Progenitor cell of endocrine pancreas (in vitro differentiated cells): ENCODE results near the gene POLR1A. TPM values are rescaled to one million over a fixed set of nuclear protein-coding genes. Genes with fewer than 3 reads are reported as not detected.

Experiments
- DNase-seq: peaks from one replicate; pipeline ENCODE4 v3.0.0; 2021; ENCODE audit warnings: low spot score; ENCODE audit not compliant: unreplicated experiment
- H3K27ac Mint-ChIP-seq: 2 replicates; pipeline ENCODE4 v1.8.0; 2021; ENCODE audit warnings: mild to moderate bottlenecking, moderate library complexity, mixed read lengths
- H3K27me3 Mint-ChIP-seq: 2 replicates; pipeline ENCODE4 v1.8.0; 2021; ENCODE audit warnings: mixed read lengths
- H3K36me3 Mint-ChIP-seq: 2 replicates; pipeline ENCODE4 v1.8.0; 2022; ENCODE audit warnings: mixed read lengths; ENCODE audit not compliant: insufficient read depth
- H3K4me1 Mint-ChIP-seq: 2 replicates; pipeline ENCODE4 v1.8.0; 2021; ENCODE audit warnings: low read depth, mixed read lengths
- H3K4me3 Mint-ChIP-seq: 2 replicates; pipeline ENCODE4 v1.8.0; 2021; ENCODE audit warnings: low read depth, mild to moderate bottlenecking, moderate library complexity, mixed read lengths
- H3K9me3 Mint-ChIP-seq: 2 replicates; pipeline ENCODE4 v1.8.0; 2021; ENCODE audit warnings: low read depth, mixed read lengths
- total RNA-seq: library from RNA; stranded (reverse); gene quantifications from 2 replicates; pipeline ENCODE4 v1.2.1, GENCODE V29; 2021
- TF ChIP-seq, protein P1 (sequence below): fragments of 200-600 bp; sonication (generic); IDR thresholded peaks from one replicate; pipeline ENCODE4 v1.5.0; 2021; ENCODE audit warnings: antibody characterized with exemption, mild to moderate bottlenecking; ENCODE audit not compliant: unreplicated experiment

Gene POLR1A
- total RNA-seq, 1 donor from 2014 or later, result 47.9 TPM

DNA sequence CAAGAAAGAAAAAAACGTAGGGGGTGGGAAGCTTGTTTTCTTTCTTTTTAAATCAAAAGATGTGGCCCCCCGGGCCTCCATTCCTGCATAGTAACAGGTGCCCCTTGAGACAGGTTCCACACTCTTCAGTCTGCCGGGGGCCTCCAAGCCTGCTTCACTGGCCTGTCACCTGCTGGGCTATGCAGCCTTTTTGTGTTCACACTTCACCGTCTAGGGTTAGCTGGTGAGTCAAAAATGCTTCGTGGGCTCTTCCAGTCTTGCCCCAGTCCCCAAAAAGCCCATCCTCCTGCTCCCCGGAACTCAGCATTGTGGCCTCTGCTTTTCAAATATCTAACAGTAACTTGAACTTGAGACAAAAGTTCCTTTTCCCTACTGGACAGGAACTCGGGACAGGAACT, 67.9 kb downstream of the POLR1A start:
- H3K27me3 Mint-ChIP-seq, result no peaks in the 10 kb centered on the region
- peaks cover 11% of the 10 kb centered on the region for H3K4me1 Mint-ChIP-seq
- DNase-seq, result no peak
- TF ChIP-seq, protein P1, sequence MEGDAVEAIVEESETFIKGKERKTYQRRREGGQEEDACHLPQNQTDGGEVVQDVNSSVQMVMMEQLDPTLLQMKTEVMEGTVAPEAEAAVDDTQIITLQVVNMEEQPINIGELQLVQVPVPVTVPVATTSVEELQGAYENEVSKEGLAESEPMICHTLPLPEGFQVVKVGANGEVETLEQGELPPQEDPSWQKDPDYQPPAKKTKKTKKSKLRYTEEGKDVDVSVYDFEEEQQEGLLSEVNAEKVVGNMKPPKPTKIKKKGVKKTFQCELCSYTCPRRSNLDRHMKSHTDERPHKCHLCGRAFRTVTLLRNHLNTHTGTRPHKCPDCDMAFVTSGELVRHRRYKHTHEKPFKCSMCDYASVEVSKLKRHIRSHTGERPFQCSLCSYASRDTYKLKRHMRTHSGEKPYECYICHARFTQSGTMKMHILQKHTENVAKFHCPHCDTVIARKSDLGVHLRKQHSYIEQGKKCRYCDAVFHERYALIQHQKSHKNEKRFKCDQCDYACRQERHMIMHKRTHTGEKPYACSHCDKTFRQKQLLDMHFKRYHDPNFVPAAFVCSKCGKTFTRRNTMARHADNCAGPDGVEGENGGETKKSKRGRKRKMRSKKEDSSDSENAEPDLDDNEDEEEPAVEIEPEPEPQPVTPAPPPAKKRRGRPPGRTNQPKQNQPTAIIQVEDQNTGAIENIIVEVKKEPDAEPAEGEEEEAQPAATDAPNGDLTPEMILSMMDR, result no peak
- H3K9me3 Mint-ChIP-seq, result no peaks in the 10 kb centered on the region
- H3K36me3 Mint-ChIP-seq, result peaks cover 7% of the 10 kb centered on the region
- H3K27ac Mint-ChIP-seq, result peak overlapping the region; percentile 34
- H3K4me3 Mint-ChIP-seq, result no peak overlapping the region

DNA sequence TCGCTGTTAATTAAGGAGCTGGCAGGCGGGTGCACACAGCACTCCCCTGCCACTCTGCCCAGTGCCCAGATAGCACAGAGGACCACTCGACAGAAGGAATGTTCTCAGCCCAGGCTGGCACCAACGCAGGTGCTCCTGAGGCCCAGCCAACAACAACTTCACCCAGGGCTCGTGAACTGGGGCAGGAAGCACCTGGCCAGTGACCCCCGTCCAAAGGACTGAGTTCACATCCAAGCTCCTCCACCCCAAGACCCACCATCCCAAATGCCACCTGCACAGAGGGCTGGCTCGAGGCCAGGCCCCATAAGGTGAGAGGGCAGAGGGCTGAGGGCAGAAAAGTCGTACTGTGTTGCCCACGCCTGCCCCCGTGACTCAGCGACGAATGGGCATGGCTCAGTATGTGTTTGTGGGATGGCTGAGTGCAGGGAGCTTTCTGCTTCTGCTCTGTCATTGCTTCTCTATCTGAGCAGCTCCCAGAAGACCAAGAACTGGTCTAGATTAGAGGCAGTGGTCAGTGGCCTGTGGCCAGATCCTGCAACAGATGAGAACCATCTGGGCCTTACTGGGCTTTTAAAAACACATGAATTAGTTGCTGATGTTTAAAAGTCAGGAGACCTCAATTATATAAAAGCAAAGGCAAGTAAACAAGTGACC, 68.4 kb downstream of the POLR1A start:
- Mint-ChIP-seq H3K27me3 (no peaks in the 10 kb centered on the region), H3K9me3 (no peaks in the 10 kb centered on the region), H3K4me1 (peaks cover 11% of the 10 kb centered on the region), H3K27ac (no peak overlapping the region), H3K36me3 (peaks cover 8% of the 10 kb centered on the region), H3K4me3 (no peak overlapping the region)
- TF ChIP-seq, protein P1, result no peak
- no peak for DNase-seq

DNA sequence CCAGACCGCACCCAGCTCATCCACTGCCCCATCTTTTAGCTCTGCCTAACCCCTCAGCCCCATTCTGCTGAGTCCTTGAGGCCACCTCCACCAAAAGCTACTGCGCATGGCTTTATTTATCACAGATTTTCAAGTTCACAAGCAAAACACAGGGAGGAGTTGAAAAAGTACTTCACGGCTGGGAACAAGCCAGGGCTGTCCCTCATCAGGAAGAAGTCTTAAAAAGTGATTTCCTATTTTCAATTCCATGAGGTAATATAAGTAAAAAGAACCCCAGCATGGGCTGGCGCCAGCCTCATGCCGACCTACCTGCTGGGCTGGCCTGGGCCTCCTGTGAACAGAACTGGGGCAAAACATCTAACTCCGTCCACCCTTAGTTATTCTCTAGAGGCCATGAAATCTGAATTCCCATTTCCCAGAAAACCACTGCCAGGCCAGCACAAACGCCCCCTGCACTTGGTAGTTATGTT, 69.0 kb downstream of the POLR1A start:
- H3K36me3 Mint-ChIP-seq, result peaks cover 11% of the 10 kb centered on the region
- TF ChIP-seq, protein P1, result no peak
- no peaks in the 10 kb centered on the region for H3K9me3 Mint-ChIP-seq
- H3K4me1 Mint-ChIP-seq, result peaks cover 11% of the 10 kb centered on the region
- no peak for DNase-seq
- H3K4me3 Mint-ChIP-seq, result no peak overlapping the region
- peak overlapping the region; percentile 95 for H3K27ac Mint-ChIP-seq
- H3K27me3 Mint-ChIP-seq, result no peaks in the 10 kb centered on the region

DNA sequence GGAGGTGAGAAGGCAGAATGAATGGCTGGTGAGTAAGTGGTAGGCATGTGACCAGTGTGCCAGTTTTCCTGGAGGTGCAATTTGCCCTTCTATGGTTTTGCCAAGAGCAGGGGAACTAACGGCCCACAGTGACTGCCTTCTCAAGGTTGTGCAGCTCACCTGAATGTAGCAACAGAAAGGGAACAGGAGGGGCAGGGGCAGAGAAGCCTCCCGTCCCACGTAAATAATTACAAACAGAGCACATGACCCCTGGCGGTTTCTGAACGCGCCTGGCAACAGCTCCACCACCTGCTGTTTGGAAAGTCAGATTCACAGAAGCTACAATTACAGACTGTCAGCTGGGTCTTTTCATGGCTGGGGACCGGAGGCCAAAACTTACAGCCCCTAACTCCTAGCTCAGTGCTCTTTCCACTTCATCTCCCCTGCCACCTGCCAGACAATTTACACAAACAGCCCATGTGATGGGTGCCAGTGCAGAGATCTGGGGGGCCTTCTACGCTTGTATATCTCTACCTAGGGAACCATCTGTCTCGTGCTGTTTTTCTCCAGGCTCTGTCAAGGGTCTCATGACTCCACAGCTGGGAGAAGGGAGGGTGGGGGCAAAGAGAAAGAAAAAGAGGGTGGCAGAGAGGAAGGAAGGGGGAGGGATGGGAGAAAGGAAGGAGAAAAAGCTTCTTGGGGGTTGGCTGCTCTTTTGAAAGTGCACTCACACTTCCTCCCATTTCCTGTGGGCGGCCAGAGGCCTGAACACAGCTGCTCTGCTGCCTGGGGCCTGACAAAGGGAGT, 69.6 kb downstream of the POLR1A start:
- H3K4me3 Mint-ChIP-seq, result no peak overlapping the region
- peaks cover 11% of the 10 kb centered on the region for H3K4me1 Mint-ChIP-seq
- no peaks in the 10 kb centered on the region for H3K27me3 Mint-ChIP-seq
- H3K36me3 Mint-ChIP-seq, result peaks cover 12% of the 10 kb centered on the region
- no peaks in the 10 kb centered on the region for H3K9me3 Mint-ChIP-seq
- peak overlapping the region; percentile 95 for H3K27ac Mint-ChIP-seq
- TF ChIP-seq, protein P1, result peak; percentile 54
- DNase-seq, result peak; percentile 26

DNA sequence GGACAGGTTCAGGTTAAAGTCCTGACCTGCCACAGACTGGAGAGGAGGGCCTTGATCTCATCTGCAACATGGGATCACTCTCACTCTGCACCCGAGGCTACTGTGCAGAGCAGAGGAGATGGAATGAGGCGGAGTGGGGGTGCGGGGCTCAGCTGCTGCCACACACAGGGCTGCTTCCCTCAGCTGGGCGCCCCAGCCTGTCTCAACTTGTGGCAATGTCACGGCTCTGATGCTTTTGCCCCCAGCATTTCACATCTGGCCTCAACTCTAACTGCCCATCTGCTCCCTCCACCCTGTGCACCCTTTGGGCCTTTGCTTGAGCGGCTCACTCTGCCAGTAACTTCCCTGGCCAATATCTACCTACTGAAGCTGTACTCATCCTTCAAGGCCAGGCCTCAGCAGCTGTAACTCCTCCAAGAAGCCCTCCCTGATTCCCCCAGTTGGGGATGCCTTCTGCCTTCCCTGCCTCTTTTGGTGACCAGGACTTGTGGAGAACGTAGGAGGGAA, 70.3 kb downstream of the POLR1A start:
- no peaks in the 10 kb centered on the region for H3K27me3 Mint-ChIP-seq
- TF ChIP-seq, protein P1, result no peak
- H3K4me1 Mint-ChIP-seq, result peaks cover 11% of the 10 kb centered on the region
- H3K27ac Mint-ChIP-seq, result peak overlapping the region; percentile 95
- no peak overlapping the region for H3K4me3 Mint-ChIP-seq
- H3K36me3 Mint-ChIP-seq, result peaks cover 10% of the 10 kb centered on the region
- no peak for DNase-seq
- no peaks in the 10 kb centered on the region for H3K9me3 Mint-ChIP-seq
